8988T (cell line): ENCODE measurements around the gene CGB3.

Source experiments
- DNase-seq: peaks from one replicate; pipeline ENCODE4 v3.0.0; 2011

Gene CGB3

GRCh38 chr19:48985711-48986110 is 38.4 kb downstream of the CGB3 start:
- no peak for DNase-seq

- DNase-seq, result no peak
These were observed 41.9 kb downstream of the CGB3 start for GRCh38 chr19:48982280-48982679.

- no peak for DNase-seq
These were observed 47.1 kb downstream of the CGB3 start for GRCh38 chr19:48977061-48977460.

- no peak for DNase-seq
These were observed 47.9 kb downstream of the CGB3 start for GRCh38 chr19:48975947-48976847.
